Epithelial cell of proximal tubule (primary cell): ENCODE results near the gene CZIB. TPM values are rescaled to one million over a fixed set of nuclear protein-coding genes. Genes with fewer than 3 reads are reported as not detected.

Experiments
- DNase-seq: peaks from one replicate; pipeline ENCODE4 v3.0.0-alpha.2; 2011; ENCODE audit warnings: low read depth
- H3K4me3 ChIP-seq: 2 replicates; pipeline ENCODE4 v1.5.1; 2011; ENCODE audit warnings: low read depth, mild to moderate bottlenecking, low read length
- CTCF ChIP-seq: conservative IDR thresholded peaks from 2 replicates; pipeline ENCODE4 v1.5.1; 2012; ENCODE audit warnings: low read depth, mild to moderate bottlenecking, low read length
- total RNA-seq: library from RNA; depleted of rRNA; stranded (reverse); fragments of >200 nt; gene quantifications from 2 replicates; pipeline ENCODE4 v1.2.3, GENCODE V29; 2015

CZIB gene
- total RNA-seq, 1 donor from 2014 or later = 60.8 TPM

- H3K4me3 ChIP-seq = no peak overlapping the region
- no peak for DNase-seq
- no peak for TF ChIP-seq CTCF
These were observed 40.3 kb upstream of the CZIB start for GRCh38 chr1:53260631-53261247.

- no peak overlapping the region for H3K4me3 ChIP-seq
- TF ChIP-seq CTCF = no peak
- no peak for DNase-seq
These were observed 39.5 kb upstream of the CZIB start for GRCh38 chr1:53259932-53260331.

GRCh38 chr1:53258216-53258615 is 37.8 kb upstream of the CZIB start:
- H3K4me3 ChIP-seq = no peak overlapping the region
- TF ChIP-seq CTCF = no peak
- no peak for DNase-seq

- no peak for TF ChIP-seq CTCF
- no peak overlapping the region for H3K4me3 ChIP-seq
- no peak for DNase-seq
These were observed 37.1 kb upstream of the CZIB start for GRCh38 chr1:53257454-53258081.

GRCh38 chr1:53256511-53257453 is 36.3 kb upstream of the CZIB start:
- TF ChIP-seq CTCF = no peak
- DNase-seq = no peak
- no peak overlapping the region for H3K4me3 ChIP-seq

GRCh38 chr1:53255031-53255430 is 34.6 kb upstream of the CZIB start:
- no peak for DNase-seq
- TF ChIP-seq CTCF = peak; percentile 16
- H3K4me3 ChIP-seq = no peak overlapping the region
